ENCODE measurements around the gene JPH4. TPM values are rescaled to one million over a fixed set of nuclear protein-coding genes. Genes with fewer than 3 reads are reported as not detected.
A peak's percentile ranks its signal among the peaks of the same experiment; 100 is the strongest.

JPH4 gene
- total RNA-seq, 1 experiment from 2014 or later: not detected

DNA sequence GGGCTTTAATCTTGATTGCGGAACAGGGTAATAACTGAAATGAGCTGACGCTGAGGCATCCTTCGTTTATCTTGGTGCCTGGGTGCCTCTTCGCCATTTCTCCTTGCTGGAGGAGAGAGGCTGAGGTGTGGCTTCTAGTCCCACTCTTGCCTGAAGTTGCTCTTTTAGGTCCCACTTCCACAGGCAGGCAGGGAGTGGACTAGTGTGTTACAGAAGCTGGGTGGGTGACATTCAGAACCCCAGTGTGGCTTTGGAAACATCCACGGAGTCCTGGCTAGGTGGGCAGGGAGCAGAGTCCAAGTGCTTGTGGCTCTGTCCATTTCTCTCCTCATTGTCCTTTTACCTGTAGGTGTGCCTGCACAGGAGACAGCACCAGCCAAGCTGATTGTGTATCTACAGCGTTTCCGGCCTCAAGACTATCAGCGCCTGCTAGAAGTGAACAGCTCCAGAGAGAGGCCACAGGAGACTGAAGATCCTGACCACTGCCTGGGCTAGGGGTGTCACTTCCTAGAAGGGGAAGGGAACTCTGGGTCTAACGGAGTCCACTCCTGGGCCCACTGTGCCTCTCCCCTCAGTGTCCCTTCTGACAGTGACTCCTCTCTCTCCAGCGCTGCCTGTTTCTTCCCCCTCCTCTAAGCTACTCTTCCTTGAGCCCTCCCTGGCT, 20.1 kb downstream of the JPH4 start:
- in situ Hi-C loops (cut with HindIII; ENCODE audit: low pct_unique_long_range_greater_than_20kb, low sequenced_read_pairs): no loop called here
- DNase-seq (ENCODE audit: low read depth): no peak

DNA sequence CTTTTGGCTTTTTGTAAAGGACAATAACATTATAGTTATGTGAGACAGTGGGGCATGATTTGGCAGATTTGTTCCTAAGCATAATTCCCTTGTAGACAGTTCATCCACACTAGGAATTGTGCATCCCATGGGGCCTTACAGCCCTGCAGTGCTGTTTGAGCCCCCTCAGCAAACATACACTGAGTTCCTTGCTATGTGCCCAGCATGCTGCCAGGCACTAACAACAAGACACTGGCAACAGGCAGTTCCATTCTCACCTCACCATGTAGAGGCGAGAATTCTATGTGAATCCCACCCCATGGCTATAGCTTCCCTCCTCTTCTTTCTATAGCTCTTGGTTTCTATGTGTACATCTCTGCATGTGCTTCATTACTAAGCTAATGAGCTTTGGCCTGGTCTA, 20.6 kb downstream of the JPH4 start:
- in situ Hi-C loops (cut with HindIII; ENCODE audit: low pct_unique_long_range_greater_than_20kb, low sequenced_read_pairs): no loop called here

GRCh38 chr14:23557521-23557920, 21.1 kb downstream of the JPH4 start:
- no peak for DNase-seq (ENCODE audit: low read depth)
- in situ Hi-C loops (cut with HindIII; ENCODE audit: low pct_unique_long_range_greater_than_20kb, low sequenced_read_pairs): no loop called here

More for the DNA sequence above, 20.6 kb downstream of the JPH4 start:
- no peak for DNase-seq (ENCODE audit: low read depth)

DNA sequence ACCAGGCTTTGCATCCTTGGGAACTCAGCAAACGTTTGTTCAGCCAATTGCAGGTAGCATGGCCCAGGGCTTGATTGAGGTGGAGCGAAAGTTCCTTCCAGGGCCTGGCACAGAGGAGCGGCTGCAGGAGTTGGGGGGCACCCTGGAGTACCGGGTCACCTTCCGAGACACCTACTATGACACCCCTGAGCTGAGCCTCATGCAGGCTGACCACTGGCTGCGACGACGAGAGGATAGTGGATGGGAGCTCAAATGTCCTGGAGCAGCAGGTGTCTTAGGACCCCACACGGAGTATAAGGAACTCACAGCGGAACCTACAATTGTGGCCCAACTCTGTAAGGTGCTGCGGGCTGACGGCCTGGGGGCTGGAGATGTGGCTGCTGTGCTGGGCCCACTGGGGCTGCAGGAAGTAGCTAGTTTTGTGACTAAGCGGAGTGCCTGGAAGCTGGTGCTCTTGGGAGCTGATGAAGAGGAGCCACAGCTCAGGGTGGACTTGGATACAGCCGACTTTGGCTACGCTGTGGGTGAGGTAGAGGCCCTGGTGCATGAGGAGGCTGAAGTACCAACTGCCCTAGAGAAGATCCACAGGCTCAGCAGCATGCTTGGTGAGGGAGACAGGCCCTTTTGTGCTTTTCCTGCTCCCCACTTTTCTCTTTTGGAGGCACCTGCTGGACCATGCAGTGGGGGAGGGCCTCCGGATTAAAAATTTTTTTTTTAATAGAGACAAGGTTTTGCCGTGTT, 21.7 kb downstream of the JPH4 start:
- in situ Hi-C loops (cut with HindIII; ENCODE audit: low pct_unique_long_range_greater_than_20kb, low sequenced_read_pairs): no loop called here
- no peak for DNase-seq (ENCODE audit: low read depth)

DNA sequence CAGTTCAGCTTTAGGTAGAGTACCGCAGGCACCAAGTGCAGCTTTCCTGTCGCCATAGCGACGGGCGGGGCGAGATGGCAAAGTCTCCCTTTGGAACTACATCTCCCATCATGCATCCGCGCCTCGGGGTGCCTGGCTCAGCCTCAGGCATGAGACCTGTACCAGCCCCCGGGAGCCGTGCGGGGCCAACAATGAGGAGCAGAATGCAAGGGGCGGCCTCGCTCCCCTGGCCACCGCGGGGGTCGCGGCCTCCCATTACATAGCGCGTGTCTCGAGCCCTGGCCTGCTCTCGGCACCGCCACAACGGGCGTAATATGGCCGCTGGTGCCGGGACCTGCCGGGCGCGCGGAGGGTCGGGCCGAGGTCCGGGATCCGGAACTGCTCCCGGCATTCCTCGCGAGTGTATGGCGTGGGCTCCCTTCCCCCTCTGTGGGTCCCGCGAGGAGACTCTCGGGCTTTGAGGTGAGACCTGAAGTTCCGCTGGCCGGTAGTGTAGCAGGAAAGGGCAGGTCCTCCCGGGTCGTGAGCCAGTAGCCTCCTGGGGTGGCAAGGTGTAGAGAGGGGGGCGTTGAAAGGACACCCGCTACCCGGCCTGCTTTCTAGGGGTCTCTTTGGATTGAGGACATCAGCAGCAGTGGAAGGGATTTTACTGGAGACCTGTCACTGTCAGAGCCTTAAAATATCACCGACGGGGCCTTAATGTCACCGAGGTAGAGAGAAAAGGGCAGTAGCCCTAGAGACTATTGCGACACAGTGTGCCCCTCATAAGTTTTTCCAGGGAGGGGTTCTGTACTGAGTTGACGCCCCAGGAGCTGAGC, 22.5 kb downstream of the JPH4 start, which contains the start of gene THTPA:
Gene THTPA (plus strand): TSS at position 390 of the 818 bp plus-strand sequence. CDS start 487 bp downstream, outside the sequence.
- in situ Hi-C loops (cut with HindIII; ENCODE audit: low pct_unique_long_range_greater_than_20kb, low sequenced_read_pairs): no loop called here
- peak; percentile 86 for DNase-seq (ENCODE audit: low read depth)

DNA sequence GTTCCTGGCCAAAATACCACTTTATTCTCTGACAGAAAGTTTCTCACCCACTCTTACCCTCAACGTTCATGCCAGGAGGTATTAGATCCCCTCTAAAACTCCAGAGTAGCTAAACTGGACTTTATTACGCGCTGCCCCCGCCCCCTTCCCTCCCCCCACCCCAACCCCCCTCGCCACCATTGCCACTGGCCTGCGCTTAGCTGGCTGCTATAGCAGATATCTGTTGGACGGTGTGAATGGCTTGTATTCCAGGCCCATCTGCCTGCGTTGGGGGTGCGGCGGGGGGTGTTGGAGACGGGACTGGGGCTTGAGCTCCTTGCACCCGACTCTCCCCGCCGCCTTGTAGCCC, 23.1 kb downstream of the JPH4 start:
- in situ Hi-C loops (cut with HindIII; ENCODE audit: low pct_unique_long_range_greater_than_20kb, low sequenced_read_pairs): no loop called here

DNA sequence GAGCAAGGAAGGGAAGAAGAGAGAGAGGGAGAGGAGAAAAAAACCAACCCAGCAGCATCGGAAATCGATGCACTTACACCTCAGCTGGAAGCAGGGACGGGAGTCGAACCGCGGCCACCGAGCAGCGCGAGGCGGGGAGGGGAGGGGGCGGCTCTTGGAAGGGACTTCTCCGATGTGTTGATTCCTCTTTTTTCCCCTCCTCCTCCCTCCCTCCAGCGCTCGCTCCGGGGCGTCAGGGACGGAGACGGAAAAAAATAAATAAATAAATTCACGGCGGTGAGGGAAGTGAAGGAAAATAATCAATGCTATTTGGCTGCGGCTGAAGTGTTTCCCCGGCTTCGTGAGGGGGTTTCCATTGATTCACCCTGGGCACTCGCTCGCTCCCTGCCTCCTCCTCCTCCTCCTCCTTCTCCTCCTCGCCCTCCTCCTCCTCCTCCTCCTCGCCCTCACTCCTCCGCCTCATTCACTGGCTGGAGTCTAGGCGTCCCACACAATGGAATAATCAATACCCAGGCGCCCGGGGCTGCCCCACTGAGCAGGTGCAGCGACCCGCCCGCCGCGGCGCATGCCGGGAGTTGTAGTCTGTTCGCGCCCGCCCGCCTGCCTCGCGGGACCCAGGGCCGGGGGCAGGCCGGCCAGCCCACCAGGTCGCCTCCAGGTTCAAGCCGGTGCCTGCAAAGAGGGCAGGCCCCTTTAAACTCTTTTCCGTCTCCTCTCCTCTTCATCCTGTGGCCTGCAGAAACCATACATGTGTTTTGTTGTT, 27.1 kb downstream of the JPH4 start, which contains the start of gene ZFHX2:
Gene ZFHX2 (minus strand): TSS at position 500 of the 763 bp plus-strand sequence. CDS start 16,440 bp downstream, outside the sequence.
- in situ Hi-C loops (cut with HindIII; ENCODE audit: low pct_unique_long_range_greater_than_20kb, low sequenced_read_pairs): no loop called here
- peak; percentile 63 for DNase-seq (ENCODE audit: low read depth)

More for the DNA sequence above, 23.1 kb downstream of the JPH4 start:
- DNase-seq (ENCODE audit: low read depth): no peak

GRCh38 chr14:23550812-23551265, 27.8 kb downstream of the JPH4 start:
- no peak for DNase-seq (ENCODE audit: low read depth)
- in situ Hi-C loops (cut with HindIII; ENCODE audit: low pct_unique_long_range_greater_than_20kb, low sequenced_read_pairs): no loop called here

- DNase-seq (ENCODE audit: low read depth): no peak
- in situ Hi-C loops (cut with HindIII; ENCODE audit: low pct_unique_long_range_greater_than_20kb, low sequenced_read_pairs): no loop called here
These were observed 28.3 kb downstream of the JPH4 start for GRCh38 chr14:23550131-23550811.

GRCh38 chr14:23548351-23549318, 30.0 kb downstream of the JPH4 start:
- DNase-seq (ENCODE audit: low read depth): no peak
- in situ Hi-C loops (cut with HindIII; ENCODE audit: low pct_unique_long_range_greater_than_20kb, low sequenced_read_pairs): no loop called here

DNA sequence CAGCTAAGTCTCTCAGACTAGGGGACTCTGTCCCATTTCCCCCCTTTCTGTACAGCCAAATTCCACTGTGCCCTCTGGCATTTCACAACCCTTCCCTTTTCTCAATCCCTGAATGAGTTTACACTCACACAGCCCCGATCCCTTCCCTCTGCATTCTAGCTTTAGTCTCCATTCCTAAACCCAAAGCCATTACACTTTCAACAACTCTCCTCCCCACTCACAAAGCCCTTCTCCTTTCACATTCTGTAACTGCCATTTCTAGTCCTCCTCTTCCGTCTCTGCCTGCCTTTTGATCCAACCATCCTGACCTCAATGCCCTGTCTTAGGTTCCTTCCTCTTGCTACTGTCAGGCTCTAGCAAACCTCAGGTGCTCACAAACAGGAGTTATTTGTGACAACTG, 30.7 kb downstream of the JPH4 start:
- in situ Hi-C loops (cut with HindIII; ENCODE audit: low pct_unique_long_range_greater_than_20kb, low sequenced_read_pairs): no loop called here
- DNase-seq (ENCODE audit: low read depth): no peak

DNA sequence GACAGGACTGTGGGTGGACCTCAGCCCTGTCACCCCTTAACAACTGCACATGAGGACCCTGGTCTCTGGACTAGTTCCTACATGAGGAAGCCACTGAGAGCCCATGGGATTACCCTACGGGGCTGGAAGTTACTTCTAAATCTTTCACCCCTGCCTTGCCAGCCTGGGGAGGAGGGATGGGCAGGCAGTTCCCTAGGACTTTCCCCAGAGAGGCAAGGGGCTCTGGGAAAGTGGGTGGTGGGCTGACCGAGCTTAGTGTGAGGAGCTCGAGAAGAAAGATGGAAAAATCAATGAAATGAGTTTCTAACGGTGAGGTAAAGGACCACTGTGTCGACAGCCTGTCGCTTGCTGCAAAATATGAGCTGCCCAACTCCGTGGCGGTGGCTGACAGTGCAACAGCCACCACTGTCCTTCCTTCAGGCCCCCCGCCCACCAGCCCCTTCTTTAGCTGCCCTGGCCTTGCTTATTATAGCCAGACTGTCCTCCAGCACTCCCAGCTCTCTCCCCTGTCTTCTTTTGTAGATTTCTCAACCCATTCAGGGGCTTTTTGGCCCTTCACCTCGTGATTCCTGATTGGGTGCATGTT, 32.0 kb downstream of the JPH4 start:
- in situ Hi-C loops (cut with HindIII; ENCODE audit: low pct_unique_long_range_greater_than_20kb, low sequenced_read_pairs): no loop called here
- DNase-seq (ENCODE audit: low read depth): no peak

GRCh38 chr14:23545740-23546365, 32.7 kb downstream of the JPH4 start:
- in situ Hi-C loops (cut with HindIII; ENCODE audit: low pct_unique_long_range_greater_than_20kb, low sequenced_read_pairs): no loop called here
- DNase-seq (ENCODE audit: low read depth): no peak

- no peak for DNase-seq (ENCODE audit: low read depth)
- in situ Hi-C loops (cut with HindIII; ENCODE audit: low pct_unique_long_range_greater_than_20kb, low sequenced_read_pairs): no loop called here
These were observed 33.8 kb downstream of the JPH4 start for GRCh38 chr14:23544511-23545447.

GRCh38 chr14:23543403-23543802, 35.2 kb downstream of the JPH4 start:
- DNase-seq (ENCODE audit: low read depth): no peak
- in situ Hi-C loops (cut with HindIII; ENCODE audit: low pct_unique_long_range_greater_than_20kb, low sequenced_read_pairs): no loop called here
